IPS DF 6.9 (cell line): ENCODE results near the gene SRC.

Source experiments
- DNase-seq: peaks from one replicate; pipeline ENCODE4 v3.0.0-alpha.2; 2013; ENCODE audit warnings: low read depth, low spot score
- H3K27ac ChIP-seq: one replicate; pipeline ENCODE4 v1.5.1; 2013; ENCODE audit warnings: low read length, control low read depth
- H3K27me3 ChIP-seq: 2 replicates; pipeline ENCODE4 v1.6.1; 2013; ENCODE audit warnings: mild to moderate bottlenecking, low read length; ENCODE audit not compliant: control insufficient read depth, insufficient read depth
- H3K36me3 ChIP-seq: 2 replicates; pipeline ENCODE4 v1.6.1; 2013; ENCODE audit warnings: low read length; ENCODE audit not compliant: control insufficient read depth, insufficient read depth
- H3K4me1 ChIP-seq: 2 replicates; pipeline ENCODE4 v1.6.1; 2013; ENCODE audit warnings: low read length; ENCODE audit not compliant: control insufficient read depth, insufficient read depth
- H3K4me3 ChIP-seq: 2 replicates; pipeline ENCODE4 v1.5.1; 2013; ENCODE audit warnings: mild to moderate bottlenecking, low read length
- H3K9me3 ChIP-seq: 2 replicates; pipeline ENCODE4 v1.6.1; 2013; ENCODE audit warnings: low read length, inconsistent platforms; ENCODE audit not compliant: control insufficient read depth, insufficient read depth
- WGBS: extraction: QIAGEN DNeasy Blood & Tissue Kit; methylation state at CpG from one replicate; pipeline ENCODE4 v1.1.7; 2013; ENCODE audit warnings: mixed read lengths, missing lambda C conversion rate; ENCODE audit not compliant: insufficient read length, insufficient coverage; 5-methylcytosine and 5-hydroxymethylcytosine counted together

SRC gene

DNA sequence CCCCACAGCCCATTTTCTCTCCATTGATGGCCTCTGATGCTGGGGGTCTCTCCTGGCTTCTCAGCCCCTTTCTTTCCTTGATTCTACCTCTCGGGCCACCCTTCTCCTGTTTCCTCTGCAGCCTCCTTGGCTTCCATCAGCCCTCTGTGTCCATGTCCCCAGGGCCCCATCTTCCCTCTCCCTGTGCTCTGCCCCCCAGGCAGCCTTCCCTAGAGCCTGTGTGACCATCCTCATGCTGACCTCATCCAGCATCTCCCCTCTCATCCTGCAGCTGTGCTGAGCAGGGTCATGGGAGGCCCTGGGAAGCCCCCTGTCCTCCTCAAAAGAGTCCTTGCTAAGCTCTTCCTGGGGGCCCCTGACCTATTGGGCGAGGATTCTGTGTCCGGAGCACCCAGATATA, 101.7 kb downstream of the SRC start:
- no peaks in the 10 kb centered on the region for H3K9me3 ChIP-seq
- WGBS = no CpG with 5 or more reads among the region's 3 CpGs
- DNase-seq = no peak

DNA sequence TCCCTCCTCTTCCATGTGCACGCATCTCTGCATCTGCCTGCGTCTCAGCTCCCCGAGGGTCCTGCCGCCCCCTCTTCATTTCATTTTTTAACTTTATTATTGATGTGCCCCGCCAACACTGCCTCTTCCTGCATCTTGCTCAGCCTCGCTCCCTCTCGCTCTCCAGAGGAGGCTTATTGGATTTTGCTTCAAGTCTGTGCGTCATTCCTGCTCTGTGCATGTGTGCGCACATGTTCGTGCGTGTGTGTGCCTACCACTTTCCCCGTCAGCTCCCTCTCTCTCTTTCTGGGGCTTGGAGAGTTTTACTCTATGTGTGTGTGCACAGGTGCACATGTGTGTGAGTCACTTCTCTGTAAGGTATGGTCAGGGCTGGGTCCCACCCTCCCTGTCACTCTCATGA, 103.3 kb downstream of the SRC start:
- DNase-seq = no peak
- Histone ChIP-seq H3K27me3 (no peaks in the 10 kb centered on the region), H3K4me3 (no peak overlapping the region), H3K9me3 (no peaks in the 10 kb centered on the region), H3K4me1 (no peaks in the 10 kb centered on the region), H3K27ac (no peak overlapping the region), H3K36me3 (no peaks in the 10 kb centered on the region)
- no CpG with 5 or more reads among the region's 12 CpGs for WGBS

More for the DNA sequence above, 101.7 kb downstream of the SRC start:
- Histone ChIP-seq H3K36me3 (no peaks in the 10 kb centered on the region), H3K4me3 (no peak overlapping the region), H3K27ac (no peak overlapping the region), H3K27me3 (no peaks in the 10 kb centered on the region), H3K4me1 (no peaks in the 10 kb centered on the region)

DNA sequence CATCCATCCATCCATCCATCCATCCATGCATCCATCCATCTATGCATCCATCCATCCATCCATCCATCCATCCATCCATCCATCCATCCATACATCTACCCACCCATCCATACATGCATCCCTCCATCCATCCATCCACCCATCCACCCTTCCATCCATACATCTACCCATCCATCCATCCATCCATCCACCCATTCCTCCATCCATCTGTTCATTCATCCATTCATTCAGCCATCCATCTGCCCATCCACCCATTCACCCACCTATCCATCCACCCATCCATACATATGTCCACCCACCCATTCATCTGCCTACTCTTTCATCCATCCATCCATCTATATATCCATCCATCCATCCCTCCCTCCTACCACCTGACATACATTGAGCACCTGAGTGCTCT, 104.4 kb downstream of the SRC start:
- H3K4me3 ChIP-seq = no peak overlapping the region
- no peaks in the 10 kb centered on the region for H3K27me3 ChIP-seq
- H3K4me1 ChIP-seq = no peaks in the 10 kb centered on the region
- H3K36me3 ChIP-seq = no peaks in the 10 kb centered on the region
- DNase-seq = no peak
- H3K27ac ChIP-seq = no peak overlapping the region
- no peaks in the 10 kb centered on the region for H3K9me3 ChIP-seq

DNA sequence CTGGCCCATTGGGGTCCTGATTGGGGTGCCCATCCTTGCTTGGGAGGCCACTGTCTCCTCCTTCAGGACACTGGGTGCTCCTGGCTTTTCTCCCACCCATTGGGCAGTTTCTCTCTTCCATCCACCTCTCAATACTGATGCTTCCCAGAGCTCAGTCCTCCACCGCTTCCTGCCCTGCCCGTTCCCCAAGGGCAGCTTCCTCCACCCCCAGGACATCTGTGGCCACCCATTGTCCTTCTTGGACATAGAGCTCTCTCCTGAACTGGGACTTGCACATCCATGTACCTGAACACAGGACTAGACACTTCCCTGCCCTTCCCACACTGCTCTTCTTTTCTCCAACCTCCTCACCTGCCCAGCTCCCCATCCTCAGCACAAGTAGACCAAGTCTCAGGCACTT, 105.7 kb downstream of the SRC start:
- H3K9me3 ChIP-seq = no peaks in the 10 kb centered on the region
- no peak for DNase-seq
- no peaks in the 10 kb centered on the region for H3K36me3 ChIP-seq
- no peak overlapping the region for H3K4me3 ChIP-seq
- no peaks in the 10 kb centered on the region for H3K27me3 ChIP-seq
- no CpG with 5 or more reads among the region's 2 CpGs for WGBS
- no peaks in the 10 kb centered on the region for H3K4me1 ChIP-seq
- no peak overlapping the region for H3K27ac ChIP-seq

DNA sequence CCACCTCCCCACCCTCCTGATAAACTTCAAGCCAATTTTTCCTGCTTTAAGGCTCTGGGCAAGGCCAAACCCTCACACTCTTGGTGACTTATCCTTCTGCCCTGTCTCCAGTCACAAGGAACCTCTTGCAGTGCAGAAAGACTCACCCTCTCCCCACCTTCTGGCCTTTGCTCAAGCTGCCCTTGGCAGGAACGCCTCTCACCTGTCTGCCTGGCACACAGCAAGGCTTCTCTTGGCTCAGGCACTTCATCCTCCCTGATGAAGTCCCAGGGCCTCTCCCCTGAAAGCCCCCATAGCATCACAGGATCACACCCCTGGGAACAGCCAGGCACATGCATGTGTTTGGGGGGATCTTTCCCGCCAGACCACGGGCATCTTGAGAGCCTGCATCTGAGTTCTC, 106.3 kb downstream of the SRC start:
- DNase-seq = no peak
- no peak overlapping the region for H3K27ac ChIP-seq
- H3K4me1 ChIP-seq = no peaks in the 10 kb centered on the region
- H3K27me3 ChIP-seq = no peaks in the 10 kb centered on the region
- H3K36me3 ChIP-seq = no peaks in the 10 kb centered on the region
- H3K9me3 ChIP-seq = no peaks in the 10 kb centered on the region
- H3K4me3 ChIP-seq = no peak overlapping the region
- WGBS = no CpG with 5 or more reads among the region's 3 CpGs

DNA sequence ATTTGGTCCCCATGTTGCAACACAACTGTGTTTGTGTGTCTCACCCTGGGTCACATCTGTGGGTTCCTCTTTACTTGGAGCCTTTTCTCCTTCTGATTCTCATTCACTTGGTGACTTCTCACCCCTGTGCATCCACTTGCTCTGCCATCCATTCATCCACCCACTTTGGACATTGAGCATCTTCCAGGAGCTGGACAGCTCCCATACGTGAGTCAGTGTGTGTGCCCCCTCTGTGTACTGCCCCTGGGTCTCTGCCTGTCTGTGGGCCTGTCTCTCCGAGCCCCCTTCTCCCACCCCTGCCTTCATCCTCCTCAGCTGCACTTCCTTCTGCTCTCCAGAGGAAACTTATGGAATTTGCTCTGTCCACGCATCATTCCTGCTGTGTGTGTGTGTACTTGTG, 107.3 kb downstream of the SRC start:
- Histone ChIP-seq H3K27ac (no peak overlapping the region), H3K4me1 (no peaks in the 10 kb centered on the region), H3K9me3 (no peaks in the 10 kb centered on the region), H3K27me3 (no peaks in the 10 kb centered on the region), H3K36me3 (no peaks in the 10 kb centered on the region), H3K4me3 (no peak overlapping the region)
- DNase-seq = no peak
- no CpG with 5 or more reads among the region's 3 CpGs for WGBS

DNA sequence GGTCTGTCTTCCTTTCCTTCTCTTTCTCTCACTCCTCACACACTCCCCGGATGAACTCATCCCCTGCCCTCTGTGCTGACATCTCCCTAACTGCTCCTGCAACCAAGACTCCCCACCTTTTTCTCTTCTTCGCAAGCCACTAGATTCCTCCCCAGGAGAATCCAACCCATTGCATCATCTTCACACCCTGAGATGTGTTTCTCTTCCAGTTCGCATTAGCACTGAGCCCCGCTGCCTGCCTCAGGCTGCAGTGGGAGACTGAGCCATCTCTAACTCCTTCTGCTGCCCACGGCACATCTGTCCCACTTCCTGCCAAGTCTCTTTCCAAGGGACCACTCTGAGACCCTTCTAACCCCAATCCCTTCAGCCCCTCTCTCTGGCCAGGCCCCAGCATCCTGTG, 107.9 kb downstream of the SRC start:
- Histone ChIP-seq H3K9me3 (no peaks in the 10 kb centered on the region), H3K36me3 (no peaks in the 10 kb centered on the region), H3K27me3 (no peaks in the 10 kb centered on the region), H3K4me3 (no peak overlapping the region), H3K4me1 (no peaks in the 10 kb centered on the region), H3K27ac (no peak overlapping the region)
- WGBS = no CpG with 5 or more reads among the region's 5 CpGs
- no peak for DNase-seq

DNA sequence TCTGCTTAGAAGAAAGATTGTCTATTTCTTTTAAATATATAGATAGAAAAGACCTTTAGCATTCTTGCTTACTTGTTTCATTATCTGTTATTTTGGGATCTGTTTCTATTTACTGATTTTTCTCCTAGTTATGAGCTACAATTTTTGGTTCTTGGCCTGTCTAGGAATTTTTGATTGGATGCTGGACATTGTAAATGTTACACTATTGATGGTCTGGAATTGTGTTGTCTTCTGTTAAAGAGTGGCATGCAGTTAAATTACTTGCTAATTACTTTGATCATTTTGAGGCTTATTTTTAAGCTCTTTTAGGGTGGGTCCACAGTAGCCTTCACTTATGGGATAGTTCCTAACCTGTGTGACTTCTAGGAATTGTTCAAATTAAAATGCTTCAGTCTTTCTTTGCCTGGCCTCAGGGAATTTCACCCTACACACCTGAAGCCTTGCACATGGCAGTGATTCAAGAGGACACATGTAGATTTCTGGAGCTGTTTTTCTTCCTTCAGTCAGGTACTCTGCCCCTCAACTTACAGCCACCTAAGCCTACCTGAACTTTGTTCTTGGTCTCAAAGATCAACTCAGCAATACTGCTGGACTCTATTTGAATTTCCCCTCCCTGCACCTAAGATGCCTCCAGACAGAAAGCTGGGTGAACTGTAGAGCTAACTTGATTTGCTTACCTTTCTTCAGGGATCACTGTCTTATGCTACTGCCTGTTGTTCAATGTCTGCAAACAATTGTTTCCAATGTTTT, 108.9 kb downstream of the SRC start:
- no peak overlapping the region for H3K27ac ChIP-seq
- no peaks in the 10 kb centered on the region for H3K27me3 ChIP-seq
- H3K4me1 ChIP-seq = no peaks in the 10 kb centered on the region
- no peaks in the 10 kb centered on the region for H3K9me3 ChIP-seq
- no peaks in the 10 kb centered on the region for H3K36me3 ChIP-seq
- H3K4me3 ChIP-seq = no peak overlapping the region
- no peak for DNase-seq
